ENCODE results near the gene IFI44L.

Gene IFI44L

GRCh38 chr1:78650114-78650660 is 29.9 kb downstream of the IFI44L start:
- no peak for DNase-seq (ENCODE audit: low read depth)
- no peak overlapping the region; the same call in 1 of the 2 replicates for H3K4me3 ChIP-seq (ENCODE audit: control insufficient read depth, low read depth, low read length)
- TF ChIP-seq CTCF (IDR thresholded peaks at IDR 0.05; ENCODE audit: control insufficient read depth, insufficient read depth, low read depth, low read length, missing control alignments) = no peak

- no peak overlapping the region; the same call in none of the 2 replicates for H3K4me3 ChIP-seq (ENCODE audit: control insufficient read depth, low read depth, low read length)
- no peak for TF ChIP-seq CTCF (IDR thresholded peaks at IDR 0.05; ENCODE audit: control insufficient read depth, insufficient read depth, low read depth, low read length, missing control alignments)
- DNase-seq (ENCODE audit: low read depth) = no peak
These were observed 31.0 kb downstream of the IFI44L start for GRCh38 chr1:78651241-78651640.

- H3K4me3 ChIP-seq (ENCODE audit: control insufficient read depth, low read depth, low read length) = no peak overlapping the region
- no peak for DNase-seq (ENCODE audit: low read depth)
- no peak for TF ChIP-seq CTCF (IDR thresholded peaks at IDR 0.05; ENCODE audit: control insufficient read depth, insufficient read depth, low read depth, low read length, missing control alignments)
These were observed 31.8 kb downstream of the IFI44L start for GRCh38 chr1:78652019-78652560.

GRCh38 chr1:78658901-78659300 is 38.7 kb downstream of the IFI44L start:
- no peak for TF ChIP-seq CTCF (IDR thresholded peaks at IDR 0.05; ENCODE audit: control insufficient read depth, insufficient read depth, low read depth, low read length, missing control alignments)
- no peak overlapping the region for H3K4me3 ChIP-seq (ENCODE audit: control insufficient read depth, low read depth, low read length)
- DNase-seq (ENCODE audit: low read depth) = no peak

GRCh38 chr1:78663923-78664322 is 43.7 kb downstream of the IFI44L start:
- TF ChIP-seq CTCF (IDR thresholded peaks at IDR 0.05; ENCODE audit: control insufficient read depth, insufficient read depth, low read depth, low read length, missing control alignments) = no peak
- DNase-seq (ENCODE audit: low read depth) = no peak
- H3K4me3 ChIP-seq (ENCODE audit: control insufficient read depth, low read depth, low read length) = no peak overlapping the region

- no peak overlapping the region for H3K4me3 ChIP-seq (ENCODE audit: control insufficient read depth, low read depth, low read length)
- DNase-seq (ENCODE audit: low read depth) = no peak
- TF ChIP-seq CTCF (IDR thresholded peaks at IDR 0.05; ENCODE audit: control insufficient read depth, insufficient read depth, low read depth, low read length, missing control alignments) = no peak
These were observed 44.5 kb downstream of the IFI44L start for GRCh38 chr1:78664763-78665162.

Measured in AG09309 (cell line).